Left lung (tissue), 10 donors: ENCODE results near the gene ZNF831. TPM values are rescaled to one million over a fixed set of nuclear protein-coding genes. Genes with fewer than 3 reads are reported as not detected.

Source experiments
- ATAC-seq: fragments of 200-7000 bp; cut with Tn5 transposase; one replicate; pipeline ENCODE4 v1.9.1; 2020; ENCODE audit warnings: moderate library complexity
- DNase-seq, 4 donors: peaks; one replicate each; pipeline ENCODE4 v3.0.0-alpha.2; 2013 to 2020
- H3K27ac ChIP-seq, 2 donors: fragments of 200-600 bp; sonication (generic) in 1 of 2; one replicate each; pipeline versions ENCODE4 v1.5.0 to v1.8.0; 2020 to 2021
- H3K27me3 ChIP-seq, 2 donors: fragments of 200-600 bp; sonication (generic) in 1 of 2; one replicate each; pipeline versions ENCODE4 v1.5.0 to v1.8.0; 2020 to 2021
- H3K36me3 ChIP-seq, 2 donors: fragments of 200-600 bp; sonication (generic) in 1 of 2; one replicate each; pipeline versions ENCODE4 v1.5.0 to v1.8.0; 2020 to 2021
- H3K4me1 ChIP-seq, 2 donors: fragments of 200-600 bp; one replicate each; pipeline ENCODE4 v1.8.0; 2021
- H3K4me3 ChIP-seq, 2 donors: fragments of 200-600 bp; sonication (generic) in 1 of 2; one replicate each; pipeline versions ENCODE4 v1.5.0 to v1.8.0; 2020 to 2021; ENCODE audit warnings: mild to moderate bottlenecking in 1 of 2
- H3K9me3 ChIP-seq, 2 donors: fragments of 200-600 bp; sonication (generic) in 1 of 2; one replicate each; pipeline versions ENCODE4 v1.5.0 to v1.8.0; 2020 to 2021
- CTCF ChIP-seq, 2 donors: fragments of 200-600 bp; sonication (generic) in 1 of 2; IDR thresholded peaks; one replicate each; pipeline versions ENCODE4 v1.5.0 to v1.8.0; 2021; ENCODE audit warnings: antibody characterized with exemption in 2 of 2
- intact Hi-C, 2 donors: fragments of 100-400 bp; cut with DNase I; formaldehyde crosslinking; loops; one replicate each; pipeline versions ENCODE4 v1.11.2 to v1.14.2; 2022
- polyA plus RNA-seq, 6 donors: library from polyadenylated mRNA; unstranded; fragments of 120-200 nt; gene quantifications; one replicate each; pipeline ENCODE4 v1.2.1, GENCODE V29; 2013; ENCODE audit not compliant: insufficient read length in 6 of 6
- total RNA-seq, 2 donors: library from RNA; stranded (reverse); fragmentation: NEBNext Ultra II Directional; extraction: Animal tissue kit (Norgen Biotek cat#: 25700); gene quantifications; one replicate each; pipeline ENCODE4 v1.2.1, GENCODE V29; 2021
- donor health status: DM: no; HTN: yes; CAD: no.
- donor health status: DM: no; HTN: no; CAD: no.

Gene ZNF831
- total and polyA plus RNA-seq, 8 donors, result 0.13 to 1.1 (median 0.18) TPM

DNA sequence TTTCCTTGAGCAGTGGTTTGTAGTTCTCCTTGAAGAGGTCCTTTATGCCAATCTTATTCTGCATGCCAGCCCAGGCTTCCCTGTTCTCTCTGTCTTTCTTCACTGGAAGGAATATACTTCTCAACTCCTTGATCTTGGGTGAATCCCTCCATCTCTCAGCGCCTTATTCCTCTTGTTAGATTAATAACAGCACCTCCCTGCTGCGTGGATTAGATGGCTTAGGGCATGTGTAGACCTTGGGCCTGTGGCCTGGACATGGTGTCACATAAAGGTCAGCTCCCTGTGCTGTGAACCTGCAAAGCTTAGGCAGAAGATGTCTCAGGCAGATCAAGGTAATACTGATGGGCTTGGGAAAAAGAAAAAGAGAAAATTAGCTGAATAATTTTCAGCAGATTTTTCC is 18.3 kb downstream of the ZNF831 start:
- Histone ChIP-seq H3K36me3 (no peaks in the 10 kb centered on the region), H3K27ac (no peak overlapping the region)

GRCh38 chr20:59182401-59183044 is 18.9 kb downstream of the ZNF831 start:
- intact Hi-C loops, result no loop called here
- Histone ChIP-seq H3K9me3 (no peaks in the 10 kb centered on the region), H3K27me3 (no peaks in the 10 kb centered on the region), H3K36me3 (no peaks in the 10 kb centered on the region), H3K4me3 (no peak overlapping the region), H3K27ac (no peak overlapping the region), H3K4me1 (no peaks in the 10 kb centered on the region)
- DNase-seq, result no peak
- no peak for ATAC-seq
- TF ChIP-seq CTCF (IDR thresholded peaks at IDR 0.05), result no peak

More for the DNA sequence above, 18.3 kb downstream of the ZNF831 start:
- Histone ChIP-seq H3K4me3 (no peak overlapping the region), H3K27me3 (no peaks in the 10 kb centered on the region), H3K9me3 (no peaks in the 10 kb centered on the region), H3K4me1 (no peaks in the 10 kb centered on the region)
- DNase-seq (no peak), ATAC-seq (no peak)
- intact Hi-C loops, result no loop called here
- TF ChIP-seq CTCF (IDR thresholded peaks at IDR 0.05), result no peak

DNA sequence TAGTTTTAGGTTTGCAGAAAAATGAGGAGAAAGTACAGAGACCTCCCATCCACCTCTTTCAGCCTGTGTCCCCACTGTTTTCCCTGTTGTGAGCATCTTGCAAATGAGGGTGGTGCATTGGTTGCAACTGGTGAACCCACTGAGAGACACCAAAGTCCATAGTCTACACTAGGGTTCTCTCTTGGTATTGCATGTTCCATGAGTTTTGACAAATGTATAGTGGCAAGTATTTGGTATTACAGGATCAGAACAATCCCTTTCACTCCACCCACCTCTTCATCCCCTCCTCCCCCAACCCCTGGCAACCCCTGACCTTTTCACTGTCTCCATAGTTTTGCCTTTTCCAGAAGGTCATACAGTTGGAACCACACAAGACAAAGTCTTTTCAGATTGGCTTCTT is 20.1 kb downstream of the ZNF831 start:
- Histone ChIP-seq H3K4me1 (no peaks in the 10 kb centered on the region), H3K4me3 (no peak overlapping the region), H3K27ac (no peak overlapping the region), H3K36me3 (no peaks in the 10 kb centered on the region), H3K27me3 (no peaks in the 10 kb centered on the region), H3K9me3 (no peaks in the 10 kb centered on the region)
- ATAC-seq, result no peak
- TF ChIP-seq CTCF (IDR thresholded peaks at IDR 0.05), result no peak
- intact Hi-C loops, result no loop called here
- DNase-seq, result no peak

GRCh38 chr20:59184880-59185447 is 21.3 kb downstream of the ZNF831 start:
- intact Hi-C loops, result no loop called here
- Histone ChIP-seq H3K27ac (no peak overlapping the region), H3K4me3 (no peak overlapping the region), H3K36me3 (no peaks in the 10 kb centered on the region), H3K4me1 (no peaks in the 10 kb centered on the region), H3K9me3 (no peaks in the 10 kb centered on the region), H3K27me3 (no peaks in the 10 kb centered on the region)
- no peak for TF ChIP-seq CTCF (IDR thresholded peaks at IDR 0.05)
- no peak for DNase-seq
- no peak for ATAC-seq

GRCh38 chr20:59185809-59186208 is 22.2 kb downstream of the ZNF831 start:
- no peak overlapping the region for H3K4me3 ChIP-seq
- no peak for DNase-seq
- no peak overlapping the region for H3K27ac ChIP-seq
- peaks cover 0 to 4% of the 10 kb centered on the region in 2 donors for H3K27me3 ChIP-seq
- intact Hi-C loops, result no loop called here
- no peaks in the 10 kb centered on the region for H3K9me3 ChIP-seq
- H3K36me3 ChIP-seq, result no peaks in the 10 kb centered on the region
- TF ChIP-seq CTCF (IDR thresholded peaks at IDR 0.05), result no peak
- no peaks in the 10 kb centered on the region for H3K4me1 ChIP-seq
- no peak for ATAC-seq
